Keratinocyte (primary cell): Measurements from ENCODE around the gene SPSB4. TPM values are rescaled to one million over a fixed set of nuclear protein-coding genes. Genes with fewer than 3 reads are reported as not detected.

Experiments used
- DNase-seq: peaks from one replicate; pipeline ENCODE4 v3.0.0-alpha.2; 2011; ENCODE audit warnings: low read depth, missing footprints, low spot score
- FAIRE-seq: peaks from 2 replicates; lab custom pipeline; 2011; peaks lifted over from hg19 to GRCh38; lab: Jason Lieb, UNC
- H2AFZ ChIP-seq: 2 replicates; pipeline ENCODE4 v1.6.0; 2012; ENCODE audit warnings: low read length, control low read depth, inconsistent platforms; ENCODE audit not compliant: control insufficient read depth
- H3K27ac ChIP-seq: 2 replicates; pipeline ENCODE4 v1.5.1; 2011; ENCODE audit warnings: low read length; ENCODE audit not compliant: control insufficient read depth, insufficient read depth
- H3K27me3 ChIP-seq: 3 replicates; pipeline ENCODE4 v1.6.0; 2011; ENCODE audit warnings: low read length; ENCODE audit not compliant: control insufficient read depth, insufficient read depth; ENCODE audit errors: extremely low read depth
- H3K36me3 ChIP-seq, 2 experiments: 2 replicates in 1 of 2; 3 replicates in 1 of 2; pipeline ENCODE4 v1.5.1; 2011; ENCODE audit warnings: low read length in 2 of 2, mild to moderate bottlenecking in 1 of 2; ENCODE audit not compliant: control insufficient read depth in 2 of 2, insufficient read depth in 2 of 2; ENCODE audit errors: extremely low read depth in 1 of 2
- H3K4me1 ChIP-seq: 3 replicates; pipeline ENCODE4 v1.5.1; 2011; ENCODE audit warnings: low read length; ENCODE audit not compliant: control insufficient read depth, insufficient read depth; ENCODE audit errors: extremely low read depth
- H3K4me2 ChIP-seq: 3 replicates; pipeline ENCODE4 v1.6.0; 2011; ENCODE audit warnings: low read depth, low read length; ENCODE audit not compliant: control insufficient read depth, insufficient read depth; ENCODE audit errors: extremely low read depth
- H3K4me3 ChIP-seq, 3 experiments: fragments of 200-600 bp in 1 of 3; sonication (generic) in 1 of 3; 2 replicates in 2 of 3; 3 replicates in 1 of 3; pipeline ENCODE4 v1.5.1; 2011 to 2016; ENCODE audit warnings: low read length in 3 of 3, mild to moderate bottlenecking in 3 of 3, control low read depth in 2 of 3, inconsistent platforms in 1 of 3, low read depth in 1 of 3, mixed read lengths in 1 of 3, mixed run types in 1 of 3, moderate library complexity in 1 of 3; ENCODE audit not compliant: control insufficient read depth in 2 of 3, insufficient read depth in 2 of 3; ENCODE audit errors: extremely low read depth in 1 of 3
- H3K79me2 ChIP-seq: 2 replicates; pipeline ENCODE4 v1.6.0; 2012; ENCODE audit warnings: low read length; ENCODE audit not compliant: control insufficient read depth, insufficient read depth
- H3K9ac ChIP-seq: 3 replicates; pipeline ENCODE4 v1.6.0; 2011; ENCODE audit warnings: low read length; ENCODE audit not compliant: control insufficient read depth, insufficient read depth; ENCODE audit errors: extremely low read depth
- H3K9me1 ChIP-seq: 3 replicates; pipeline ENCODE4 v1.6.0; 2011; ENCODE audit warnings: low read length; ENCODE audit not compliant: control insufficient read depth, insufficient read depth; ENCODE audit errors: extremely low read depth
- H3K9me3 ChIP-seq: 2 replicates; pipeline ENCODE4 v1.5.1; 2012; ENCODE audit warnings: low read depth, low read length; ENCODE audit not compliant: control insufficient read depth
- H4K20me1 ChIP-seq: 3 replicates; pipeline ENCODE4 v1.6.0; 2011; ENCODE audit warnings: low read length; ENCODE audit not compliant: control insufficient read depth, insufficient read depth; ENCODE audit errors: extremely low read depth
- EZH2 ChIP-seq: IDR thresholded peaks from one replicate; pipeline ENCODE4 v1.6.1; 2012; ENCODE audit warnings: inconsistent platforms, mild to moderate bottlenecking, low read length, moderate library complexity
- dilution Hi-C: fragments of 300-500 bp; cut with MboI; formaldehyde crosslinking; loops from one replicate; pipeline ENCODE4 v1.7.0; 2020; ENCODE audit warnings: low sequenced_read_pairs; ENCODE audit not compliant: extremely low pct_ligation_motif_present
- polyA plus RNA-seq, 5 experiments: library from polyadenylated mRNA; depleted of rRNA in 3 of 5; stranded (reverse) in 3 of 5; stranded (forward) in 1 of 5; unstranded in 1 of 5; fragments of >200 nt; gene quantifications; 1 replicate in 1 of 5; 2 replicates in 3 of 5; 3 replicates in 1 of 5; pipeline versions ENCODE4 v1.2.1 to v1.2.3, GENCODE V29; 2011 to 2012; ENCODE audit warnings: missing spikeins in 2 of 5, low read depth in 1 of 5, low replicate concordance in 1 of 5
- TF ChIP-seq, protein P1 (sequence below), 3 experiments: IDR thresholded peaks in 1 of 3; conservative IDR thresholded peaks in 1 of 3; optimal IDR thresholded peaks in 1 of 3; 2 replicates in 2 of 3; 3 replicates in 1 of 3; pipeline versions ENCODE3 to v1.5.1; 2011; ENCODE audit warnings: low read length in 3 of 3, mild to moderate bottlenecking in 3 of 3, moderate library complexity in 2 of 3, control low read depth in 1 of 3, inconsistent platforms in 1 of 3; ENCODE audit not compliant: insufficient read depth in 2 of 3; ENCODE audit errors: extremely low read depth in 1 of 3

SPSB4 gene
- polyA plus RNA-seq, 1 donor (not counting 4 experiments of a cell fraction or from before 2014, with no cell fraction given) = not detected

- FAIRE-seq = no peak
- H3K27ac ChIP-seq = no peak overlapping the region
- no peaks in the 10 kb centered on the region for H4K20me1 ChIP-seq
- dilution Hi-C loops = no loop called here
- no peak overlapping the region for H3K4me3 ChIP-seq
- no peaks in the 10 kb centered on the region for H3K9me1 ChIP-seq
- H2AFZ ChIP-seq = no peak overlapping the region
- TF ChIP-seq, protein P1, sequence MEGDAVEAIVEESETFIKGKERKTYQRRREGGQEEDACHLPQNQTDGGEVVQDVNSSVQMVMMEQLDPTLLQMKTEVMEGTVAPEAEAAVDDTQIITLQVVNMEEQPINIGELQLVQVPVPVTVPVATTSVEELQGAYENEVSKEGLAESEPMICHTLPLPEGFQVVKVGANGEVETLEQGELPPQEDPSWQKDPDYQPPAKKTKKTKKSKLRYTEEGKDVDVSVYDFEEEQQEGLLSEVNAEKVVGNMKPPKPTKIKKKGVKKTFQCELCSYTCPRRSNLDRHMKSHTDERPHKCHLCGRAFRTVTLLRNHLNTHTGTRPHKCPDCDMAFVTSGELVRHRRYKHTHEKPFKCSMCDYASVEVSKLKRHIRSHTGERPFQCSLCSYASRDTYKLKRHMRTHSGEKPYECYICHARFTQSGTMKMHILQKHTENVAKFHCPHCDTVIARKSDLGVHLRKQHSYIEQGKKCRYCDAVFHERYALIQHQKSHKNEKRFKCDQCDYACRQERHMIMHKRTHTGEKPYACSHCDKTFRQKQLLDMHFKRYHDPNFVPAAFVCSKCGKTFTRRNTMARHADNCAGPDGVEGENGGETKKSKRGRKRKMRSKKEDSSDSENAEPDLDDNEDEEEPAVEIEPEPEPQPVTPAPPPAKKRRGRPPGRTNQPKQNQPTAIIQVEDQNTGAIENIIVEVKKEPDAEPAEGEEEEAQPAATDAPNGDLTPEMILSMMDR (optimal IDR thresholded peaks at IDR 0.05 in 1 of 3, IDR thresholded peaks at IDR 0.05 in 1 of 3, conservative IDR thresholded peaks at IDR 0.05 in 1 of 3; ENCODE audit: extremely low read depth in 1 of 3, insufficient read depth in 2 of 3, low read length in 3 of 3) = no peak
- TF ChIP-seq EZH2 = no peak
- H3K4me1 ChIP-seq = no peaks in the 10 kb centered on the region
- H3K79me2 ChIP-seq = no peaks in the 10 kb centered on the region
- no peaks in the 10 kb centered on the region for H3K36me3 ChIP-seq
- no peak overlapping the region for H3K9ac ChIP-seq
- H3K27me3 ChIP-seq = no peaks in the 10 kb centered on the region
- DNase-seq = no peak
- H3K4me2 ChIP-seq = no peak overlapping the region
- no peaks in the 10 kb centered on the region for H3K9me3 ChIP-seq
These were observed 101.9 kb downstream of the SPSB4 start for GRCh38 chr3:141152801-141153678.

DNA sequence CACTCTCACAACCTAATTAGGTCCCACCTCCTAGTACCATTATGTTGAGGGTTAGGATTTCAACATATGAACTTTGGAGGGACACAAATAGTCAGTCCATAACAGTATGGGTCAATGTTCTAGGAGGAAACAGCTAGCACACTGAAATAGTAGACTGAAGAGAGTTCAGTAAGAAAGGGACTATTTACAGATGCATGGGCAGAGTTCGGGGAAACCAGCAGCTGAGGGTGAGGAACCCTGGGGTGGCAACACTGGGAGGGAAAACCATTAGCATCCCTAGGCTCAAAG is 102.5 kb downstream of the SPSB4 start:
- Histone ChIP-seq H3K4me2 (no peak overlapping the region), H3K4me1 (no peaks in the 10 kb centered on the region), H4K20me1 (no peaks in the 10 kb centered on the region), H3K27ac (no peak overlapping the region), H3K79me2 (no peaks in the 10 kb centered on the region), H3K36me3 (no peaks in the 10 kb centered on the region), H3K9ac (no peak overlapping the region), H3K4me3 (no peak overlapping the region), H3K9me3 (no peaks in the 10 kb centered on the region), H3K27me3 (no peaks in the 10 kb centered on the region), H2AFZ (no peak overlapping the region), H3K9me1 (no peaks in the 10 kb centered on the region)
- DNase-seq (no peak), FAIRE-seq (no peak)
- TF ChIP-seq EZH2 = no peak
- TF ChIP-seq, protein P1 (optimal IDR thresholded peaks at IDR 0.05 in 1 of 3, IDR thresholded peaks at IDR 0.05 in 1 of 3, conservative IDR thresholded peaks at IDR 0.05 in 1 of 3; ENCODE audit: extremely low read depth in 1 of 3, insufficient read depth in 2 of 3, low read length in 3 of 3) = no peak
- dilution Hi-C loops = no loop called here
